ENCODE measurements around the gene HDAC7. TPM values are rescaled to one million over a fixed set of nuclear protein-coding genes. Genes with fewer than 3 reads are reported as not detected.

The HDAC7 gene
- total RNA-seq, 4 donors from 2014 or later: 90.4 to 186 (median 98.4) TPM

- H3K4me3 ChIP-seq: no peak overlapping the region
- DNase-seq (ENCODE audit: low spot score in 2 of 2): no peak
- TF ChIP-seq POLR2A (IDR thresholded peaks at IDR 0.05): no peak
- TF ChIP-seq, protein P1, sequence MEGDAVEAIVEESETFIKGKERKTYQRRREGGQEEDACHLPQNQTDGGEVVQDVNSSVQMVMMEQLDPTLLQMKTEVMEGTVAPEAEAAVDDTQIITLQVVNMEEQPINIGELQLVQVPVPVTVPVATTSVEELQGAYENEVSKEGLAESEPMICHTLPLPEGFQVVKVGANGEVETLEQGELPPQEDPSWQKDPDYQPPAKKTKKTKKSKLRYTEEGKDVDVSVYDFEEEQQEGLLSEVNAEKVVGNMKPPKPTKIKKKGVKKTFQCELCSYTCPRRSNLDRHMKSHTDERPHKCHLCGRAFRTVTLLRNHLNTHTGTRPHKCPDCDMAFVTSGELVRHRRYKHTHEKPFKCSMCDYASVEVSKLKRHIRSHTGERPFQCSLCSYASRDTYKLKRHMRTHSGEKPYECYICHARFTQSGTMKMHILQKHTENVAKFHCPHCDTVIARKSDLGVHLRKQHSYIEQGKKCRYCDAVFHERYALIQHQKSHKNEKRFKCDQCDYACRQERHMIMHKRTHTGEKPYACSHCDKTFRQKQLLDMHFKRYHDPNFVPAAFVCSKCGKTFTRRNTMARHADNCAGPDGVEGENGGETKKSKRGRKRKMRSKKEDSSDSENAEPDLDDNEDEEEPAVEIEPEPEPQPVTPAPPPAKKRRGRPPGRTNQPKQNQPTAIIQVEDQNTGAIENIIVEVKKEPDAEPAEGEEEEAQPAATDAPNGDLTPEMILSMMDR (IDR thresholded peaks at IDR 0.05): no peak
- no peak for TF ChIP-seq EP300 (IDR thresholded peaks at IDR 0.05)
- WGBS, 2 donors: 83 to 92% methylated on average over 6 of the region's 6 CpGs
- H3K27me3 ChIP-seq: no peaks in the 10 kb centered on the region
- H3K27ac ChIP-seq: no peak overlapping the region
- no peaks in the 10 kb centered on the region for H3K9me3 ChIP-seq
- H3K4me1 ChIP-seq: no peaks in the 10 kb centered on the region
- no peaks in the 10 kb centered on the region for H3K36me3 ChIP-seq
Measured at GRCh38 chr12:47863985-47864384, 44.3 kb upstream of the HDAC7 start.

DNA sequence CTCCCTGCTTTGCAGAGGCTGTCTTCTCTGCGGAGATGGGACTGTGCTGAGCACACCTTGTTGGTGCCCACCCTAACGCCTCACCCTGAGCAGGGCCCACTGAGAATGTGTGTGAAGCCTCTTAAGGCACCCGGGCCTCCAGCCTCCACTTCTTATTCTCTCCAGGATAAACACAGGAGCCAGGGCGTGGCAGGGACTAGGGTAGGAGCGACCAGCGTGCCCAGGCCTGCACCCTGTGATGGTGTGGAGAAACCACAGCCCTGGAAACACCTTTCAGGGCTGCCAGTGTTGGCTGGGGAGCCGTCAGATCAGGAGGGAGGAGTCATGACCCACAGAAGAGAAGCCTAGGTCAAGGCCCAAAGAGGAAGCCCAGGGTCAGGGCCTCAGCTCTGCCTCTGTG, 43.8 kb upstream of the HDAC7 start:
- no peak for TF ChIP-seq EP300 (IDR thresholded peaks at IDR 0.05)
- no peak for TF ChIP-seq POLR2A (IDR thresholded peaks at IDR 0.05)
- TF ChIP-seq, protein P1 (IDR thresholded peaks at IDR 0.05): no peak
- no peaks in the 10 kb centered on the region for H3K27me3 ChIP-seq
- no peak overlapping the region for H3K4me3 ChIP-seq
- H3K36me3 ChIP-seq: no peaks in the 10 kb centered on the region
- no peak overlapping the region for H3K27ac ChIP-seq
- 73 to 80% methylated on average over 7 of the region's 7 CpGs for WGBS, 2 donors
- H3K4me1 ChIP-seq: no peaks in the 10 kb centered on the region
- H3K9me3 ChIP-seq: no peaks in the 10 kb centered on the region
- DNase-seq (ENCODE audit: low spot score in 2 of 2): no peak

- 90 to 97% methylated on average over 5 to 7 of the region's 7 CpGs for WGBS, 2 donors
- Histone ChIP-seq H3K27ac (no peak overlapping the region), H3K4me3 (no peak overlapping the region), H3K4me1 (no peaks in the 10 kb centered on the region), H3K27me3 (no peaks in the 10 kb centered on the region), H3K9me3 (no peaks in the 10 kb centered on the region), H3K36me3 (no peaks in the 10 kb centered on the region)
- DNase-seq (ENCODE audit: low spot score in 2 of 2): no peak
- TF ChIP-seq, protein P1 (IDR thresholded peaks at IDR 0.05): no peak
- TF ChIP-seq EP300 (IDR thresholded peaks at IDR 0.05): no peak
- TF ChIP-seq POLR2A (IDR thresholded peaks at IDR 0.05): no peak
Measured at GRCh38 chr12:47862881-47863280, 43.2 kb upstream of the HDAC7 start.

- WGBS, 2 donors: 66 to 77% methylated on average over 5 of the region's 5 CpGs
- H3K27me3 ChIP-seq: no peaks in the 10 kb centered on the region
- H3K27ac ChIP-seq: no peak overlapping the region
- H3K4me1 ChIP-seq: no peaks in the 10 kb centered on the region
- TF ChIP-seq, protein P1 (IDR thresholded peaks at IDR 0.05): no peak
- TF ChIP-seq POLR2A (IDR thresholded peaks at IDR 0.05): no peak
- no peak overlapping the region for H3K4me3 ChIP-seq
- H3K36me3 ChIP-seq: no peaks in the 10 kb centered on the region
- no peak for DNase-seq (ENCODE audit: low spot score in 2 of 2)
- no peaks in the 10 kb centered on the region for H3K9me3 ChIP-seq
Measured at GRCh38 chr12:47862167-47862750, 42.6 kb upstream of the HDAC7 start.

GRCh38 chr12:47860873-47861272, 41.2 kb upstream of the HDAC7 start:
- H3K9me3 ChIP-seq: no peaks in the 10 kb centered on the region
- no peaks in the 10 kb centered on the region for H3K4me1 ChIP-seq
- no peaks in the 10 kb centered on the region for H3K27me3 ChIP-seq
- WGBS, 2 donors: 71 to 78% methylated on average over 2 of the region's 2 CpGs
- H3K27ac ChIP-seq: no peak overlapping the region
- no peak for DNase-seq (ENCODE audit: low spot score in 2 of 2)
- H3K4me3 ChIP-seq: no peak overlapping the region
- H3K36me3 ChIP-seq: no peaks in the 10 kb centered on the region
- TF ChIP-seq, protein P1 (IDR thresholded peaks at IDR 0.05): no peak
- TF ChIP-seq EP300 (IDR thresholded peaks at IDR 0.05): no peak
- TF ChIP-seq POLR2A (IDR thresholded peaks at IDR 0.05): no peak

All from tibial nerve (tissue), 4 donors.